Natural killer cell (primary cell): Measurements from ENCODE around the gene PHACTR2. TPM values are rescaled to one million over a fixed set of nuclear protein-coding genes. Genes with fewer than 3 reads are reported as not detected.

Experiments used
- ATAC-seq, 3 donors: fragments of 150-1000 bp in 2 of 3; fragments of 200-7000 bp in 1 of 3; cut with Tn5 transposase; 1 replicate in 1 of 3; 2 replicates in 2 of 3; pipeline ENCODE4 v1.10.0; 2021; ENCODE audit warnings: mild to moderate bottlenecking in 2 of 3, moderate library complexity in 2 of 3
- DNase-seq, 2 donors: peaks; one replicate each; pipeline versions ENCODE4 v3.0.0 to v3.0.0-alpha.2; 2013 to 2021; ENCODE audit warnings: mixed read lengths in 1 of 2
- H3K27ac ChIP-seq: one replicate; pipeline ENCODE4 v1.5.1; 2013; ENCODE audit warnings: mild to moderate bottlenecking, low read length
- H3K27me3 ChIP-seq: one replicate; pipeline ENCODE4 v1.6.1; 2013; ENCODE audit warnings: low read length; ENCODE audit not compliant: control insufficient read depth, insufficient read depth
- H3K36me3 ChIP-seq: one replicate; pipeline ENCODE4 v1.6.1; 2013; ENCODE audit warnings: low read length; ENCODE audit not compliant: control insufficient read depth, insufficient read depth
- H3K4me1 ChIP-seq: one replicate; pipeline ENCODE4 v1.6.1; 2013; ENCODE audit warnings: low read length; ENCODE audit not compliant: control insufficient read depth, insufficient read depth
- H3K4me3 ChIP-seq: one replicate; pipeline ENCODE4 v1.5.1; 2013; ENCODE audit warnings: low read length
- H3K9me3 ChIP-seq: one replicate; pipeline ENCODE4 v1.6.1; 2013; ENCODE audit warnings: low read length; ENCODE audit not compliant: control insufficient read depth, insufficient read depth
- H3K27ac Mint-ChIP-seq, 2 donors: one replicate each; pipeline ENCODE4 v1.8.0; 2022; ENCODE audit warnings: mild to moderate bottlenecking in 2 of 2, mixed read lengths in 2 of 2, moderate library complexity in 1 of 2
- H3K27me3 Mint-ChIP-seq, 2 donors: one replicate each; pipeline ENCODE4 v1.8.0; 2022; ENCODE audit warnings: low read depth in 2 of 2, mixed read lengths in 2 of 2
- H3K36me3 Mint-ChIP-seq: one replicate; pipeline ENCODE4 v1.8.0; 2022; ENCODE audit warnings: mixed read lengths
- H3K4me1 Mint-ChIP-seq, 2 donors: one replicate each; pipeline ENCODE4 v1.8.0; 2022; ENCODE audit warnings: mixed read lengths in 2 of 2
- H3K4me3 Mint-ChIP-seq: one replicate; pipeline ENCODE4 v1.8.0; 2022; ENCODE audit warnings: mild to moderate bottlenecking, moderate library complexity, mixed read lengths
- H3K9me3 Mint-ChIP-seq, 2 donors: one replicate each; pipeline ENCODE4 v1.8.0; 2022; ENCODE audit warnings: mixed read lengths in 2 of 2
- CTCF ChIP-seq: fragments of 200-600 bp; IDR thresholded peaks from one replicate; pipeline ENCODE4 v1.8.0; 2022; ENCODE audit warnings: antibody characterized with exemption
- WGBS: methylation state at CpG from one replicate; pipeline ENCODE4 v1.1.7; 2013; ENCODE audit warnings: missing lambda C conversion rate; ENCODE audit not compliant: insufficient coverage; 5-methylcytosine and 5-hydroxymethylcytosine counted together
- intact Hi-C: fragments of 100-400 bp; cut with micrococcal nuclease; formaldehyde crosslinking; loops from one replicate; pipeline ENCODE4 v1.14.2; 2022
- total RNA-seq, 4 donors: library from RNA; stranded (reverse); fragments of 120-200 nt in 1 of 4; gene quantifications; one replicate each; pipeline versions ENCODE4 v1.2.3 to v1.2.4, GENCODE V29; 2013 to 2022

Gene PHACTR2
- total RNA-seq, 3 donors from 2014 or later (not counting 1 experiment from before 2014, with no cell fraction given): 23.8 to 32.7 (median 24.9) TPM

- no peaks in the 10 kb centered on the region for H3K4me1 Mint-ChIP-seq
- no peak overlapping the region for H3K27ac Mint-ChIP-seq
- Histone ChIP-seq H3K9me3 (no peaks in the 10 kb centered on the region), H3K4me3 (no peak overlapping the region), H3K27me3 (no peaks in the 10 kb centered on the region), H3K36me3 (peaks cover 20% of the 10 kb centered on the region), H3K4me1 (no peaks in the 10 kb centered on the region), H3K27ac (no peak overlapping the region)
- ATAC-seq (no peak), DNase-seq (no peak)
- 94% methylated on average over 15 of the region's 16 CpGs for WGBS
- TF ChIP-seq CTCF: no peak
- intact Hi-C loops: no loop called here
- H3K36me3 Mint-ChIP-seq: no peaks in the 10 kb centered on the region
- H3K9me3 Mint-ChIP-seq: no peaks in the 10 kb centered on the region
- H3K27me3 Mint-ChIP-seq: no peaks in the 10 kb centered on the region
- H3K4me3 Mint-ChIP-seq: no peak overlapping the region
Observed at GRCh38 chr6:143772116-143773086, 94.6 kb downstream of the PHACTR2 start.

GRCh38 chr6:143773506-143774150 lies 95.9 kb downstream of the PHACTR2 start:
- Mint-ChIP-seq H3K27me3 (no peaks in the 10 kb centered on the region), H3K4me3 (no peak overlapping the region), H3K27ac (no peak overlapping the region), H3K9me3 (no peaks in the 10 kb centered on the region), H3K36me3 (no peaks in the 10 kb centered on the region), H3K4me1 (no peaks in the 10 kb centered on the region)
- Histone ChIP-seq H3K27me3 (no peaks in the 10 kb centered on the region), H3K36me3 (peaks cover 15% of the 10 kb centered on the region), H3K27ac (no peak overlapping the region), H3K4me3 (no peak overlapping the region), H3K9me3 (no peaks in the 10 kb centered on the region), H3K4me1 (no peaks in the 10 kb centered on the region)
- no peak for TF ChIP-seq CTCF
- ATAC-seq (no peak), DNase-seq (no peak)
- WGBS: 90% methylated on average over 5 of the region's 5 CpGs
- intact Hi-C loops: no loop called here

GRCh38 chr6:143774347-143774746 lies 96.6 kb downstream of the PHACTR2 start:
- no peaks in the 10 kb centered on the region for H3K4me1 Mint-ChIP-seq
- Histone ChIP-seq H3K27ac (no peak overlapping the region), H3K9me3 (no peaks in the 10 kb centered on the region), H3K4me1 (no peaks in the 10 kb centered on the region), H3K4me3 (no peak overlapping the region), H3K27me3 (no peaks in the 10 kb centered on the region), H3K36me3 (peaks cover 12% of the 10 kb centered on the region)
- H3K4me3 Mint-ChIP-seq: no peak overlapping the region
- WGBS: 96% methylated on average over 2 of the region's 2 CpGs
- no peaks in the 10 kb centered on the region for H3K36me3 Mint-ChIP-seq
- TF ChIP-seq CTCF: no peak
- H3K27me3 Mint-ChIP-seq: no peaks in the 10 kb centered on the region
- no peak for ATAC-seq
- intact Hi-C loops: no loop called here
- H3K27ac Mint-ChIP-seq: no peak overlapping the region
- DNase-seq: no peak
- no peaks in the 10 kb centered on the region for H3K9me3 Mint-ChIP-seq
